GM12878 (cell line): ENCODE measurements around the gene TRANK1. TPM values are rescaled to one million over a fixed set of nuclear protein-coding genes. Genes with fewer than 3 reads are reported as not detected.

ENCODE experiments used
- ATAC-seq: fragments of 200-7000 bp; cut with Tn5 transposase; 3 replicates; pipeline ENCODE4 v1.9.1; 2020; ENCODE audit warnings: mild to moderate bottlenecking, moderate library complexity
- BruUV-seq: library from RNA; stranded (reverse); fragments of 400-500 nt; replicated peaks from 2 replicates; lab custom pipeline; 2021; lab: Mats Ljungman, UMichigan
- CTCF ChIA-PET: fragments of 300-600 bp; sonication (Branson Sonifier 250); formaldehyde crosslinking; extraction: SDS; loops from one replicate; lab custom pipeline; 2021; ENCODE audit warnings: inconsistent platforms; lab: Yijun Ruan, JAX
- POLR2A ChIA-PET: fragments of 350-600 bp; formaldehyde crosslinking; extraction: SDS; loops from one replicate; lab custom pipeline; 2021; ENCODE audit warnings: inconsistent platforms; lab: Charles Lee
- RAD21 ChIA-PET: fragments of 300-600 bp; sonication (Branson Sonifier 250); formaldehyde crosslinking; loops from one replicate; lab custom pipeline; 2023; ENCODE audit warnings: antibody characterized with exemption; ENCODE audit not compliant: unreplicated experiment; lab: Charles Lee
- SMC1A ChIA-PET: fragments of 300-600 bp; sonication (Branson Sonifier 250); formaldehyde crosslinking; loops from one replicate; lab custom pipeline; 2023; ENCODE audit not compliant: unreplicated experiment, uncharacterized antibody; lab: Charles Lee
- DNase-seq: peaks from one replicate; pipeline ENCODE4 v3.0.0-alpha.2; 2011; ENCODE audit warnings: low read depth, low spot score
- FAIRE-seq: peaks from 3 replicates; lab custom pipeline; 2011; peaks lifted over from hg19 to GRCh38; lab: Jason Lieb, UNC
- H2AFZ ChIP-seq: 2 replicates; pipeline ENCODE4 v1.6.0; 2011; ENCODE audit warnings: low read depth, low read length, control low read depth; ENCODE audit not compliant: control insufficient read depth
- H3K27ac ChIP-seq: 2 replicates; pipeline ENCODE4 v1.5.1; 2011; ENCODE audit warnings: control low read depth; ENCODE audit not compliant: control insufficient read depth, insufficient read depth
- H3K27me3 ChIP-seq, 2 experiments: replicated peaks in 1 of 2; 2 replicates each; pipeline versions ENCODE4 v1.6.0 to v1.6.1; 2011; ENCODE audit warnings: low read length in 1 of 2; ENCODE audit not compliant: control insufficient read depth in 2 of 2, insufficient read depth in 2 of 2
- H3K36me3 ChIP-seq, 2 experiments: 2 replicates each; pipeline ENCODE4 v1.5.1; 2011; ENCODE audit warnings: low read length in 1 of 2; ENCODE audit not compliant: control insufficient read depth in 2 of 2, insufficient read depth in 2 of 2
- H3K4me1 ChIP-seq: 2 replicates; pipeline ENCODE4 v1.6.1; 2011; ENCODE audit warnings: mild to moderate bottlenecking, low read length, moderate library complexity, mixed read lengths; ENCODE audit not compliant: control insufficient read depth, insufficient read depth
- H3K4me2 ChIP-seq: 2 replicates; pipeline ENCODE4 v1.6.0; 2011; ENCODE audit warnings: control low read depth; ENCODE audit not compliant: control insufficient read depth, insufficient read depth
- H3K4me3 ChIP-seq: fragments of 200-600 bp; sonication (generic); 2 replicates; pipeline ENCODE4 v1.5.1; 2016
- H3K79me2 ChIP-seq: 2 replicates; pipeline ENCODE4 v1.6.0; 2011; ENCODE audit warnings: low read length; ENCODE audit not compliant: control insufficient read depth, insufficient read depth
- H3K9ac ChIP-seq: 2 replicates; pipeline ENCODE4 v1.8.0; 2011; ENCODE audit warnings: low read length, control low read depth, mixed read lengths; ENCODE audit not compliant: control insufficient read depth, insufficient read depth
- H3K9me3 ChIP-seq: replicated peaks from 3 replicates; pipeline ENCODE4 v1.5.1; 2011; ENCODE audit warnings: mild to moderate bottlenecking, low read length; ENCODE audit not compliant: control insufficient read depth, insufficient read depth
- H4K20me1 ChIP-seq: 2 replicates; pipeline ENCODE4 v1.6.0; 2011; ENCODE audit not compliant: control insufficient read depth, insufficient read depth
- MEF2B ChIP-seq: fragments of 450-650 bp; IDR thresholded peaks from 2 replicates; pipeline ENCODE4 v1.6.1; 2018; ENCODE audit warnings: mild to moderate bottlenecking, moderate library complexity; ENCODE audit not compliant: partially characterized antibody, poor library complexity, severe bottlenecking
- TCF12 ChIP-seq: IDR thresholded peaks from 2 replicates; pipeline ENCODE4 v1.6.1; 2011; ENCODE audit warnings: low read depth, mild to moderate bottlenecking, low read length
- WGBS: methylation state at CpG from one replicate; pipeline ENCODE4 v1.1.6; 2016; ENCODE audit warnings: low lambda C conversion rate; ENCODE audit not compliant: insufficient replicate concordance, insufficient coverage; ENCODE audit errors: missing lambda C conversion rate; 5-methylcytosine and 5-hydroxymethylcytosine counted together
- in situ Hi-C: fragments of 300-500 bp; cut with MboI; formaldehyde crosslinking; loops from 9 replicates; pipeline ENCODE4 v1.14.3; 2018; ENCODE audit warnings: mixed read lengths
- intact Hi-C: fragments of 100-400 bp; cut with micrococcal nuclease; formaldehyde crosslinking; loops from one replicate; pipeline ENCODE4 v1.14.2; 2022; ENCODE audit not compliant: unreplicated experiment
- polyA plus RNA-seq, 11 experiments: library from polyadenylated mRNA; depleted of rRNA in 4 of 11; unstranded in 6 of 11; stranded (reverse) in 5 of 11; fragments of >200 nt; fragmentation: Nextera tagmentation in 4 of 11; fragmentation: Illumina TruSeq in 1 of 11; extraction: Ambion mirVana in 4 of 11; extraction: Trizol in 1 of 11; gene quantifications; 1 replicate in 1 of 11; 2 replicates in 10 of 11; pipeline versions ENCODE4 v1.2.1 to v1.2.3, GENCODE V29; 2011 to 2016; ENCODE audit warnings: inconsistent platforms in 2 of 11, missing spikeins in 2 of 11, low read depth in 1 of 11
- total RNA-seq, 4 experiments: library from RNA; depleted of rRNA in 3 of 4; stranded (reverse); fragments of >200 nt in 3 of 4; fragmentation: Illumina TruSeq in 1 of 4; extraction: Trizol in 1 of 4; gene quantifications; 2 replicates each; pipeline versions ENCODE4 v1.2.1 to v1.2.3, GENCODE V29; 2013 to 2021
- TF ChIP-seq, protein P1 (sequence below): fragments of 450-650 bp; IDR thresholded peaks from 2 replicates; pipeline ENCODE4 v1.6.1; 2016; ENCODE audit warnings: mild to moderate bottlenecking

Gene TRANK1
- total and polyA plus RNA-seq, 10 of the 15 experiments (the other 5 are each of a cell fraction or from before 2014, with no cell fraction given): 0.46 to 8.8 (median 1.1) TPM

DNA sequence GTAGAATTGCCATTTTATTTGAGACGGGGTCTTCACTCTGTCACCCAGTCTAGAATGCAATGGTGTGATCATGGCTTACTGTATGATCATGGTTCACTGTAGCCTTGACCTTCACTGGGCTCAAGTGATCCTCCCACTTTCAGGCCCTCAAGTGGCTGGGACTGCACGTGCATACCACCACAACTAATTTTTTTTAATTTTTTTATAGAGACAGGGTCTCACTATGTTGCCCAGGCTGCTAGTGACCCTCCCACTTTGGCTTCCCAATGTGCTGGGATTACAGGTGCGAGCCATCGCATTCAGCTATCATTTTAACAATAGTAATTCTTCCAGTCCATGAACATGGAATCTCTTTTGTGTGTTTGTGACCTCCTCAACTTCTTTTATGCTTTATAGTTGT is 36.2 kb upstream of the TRANK1 start:
- POLR2A ChIA-PET: interaction anchor here (0.7 kb wide), 1 partner anchor 276 kb away, joined by 5 read pairs; no protein-coding TSS in a partner anchor
- H3K4me3 ChIP-seq: no peak overlapping the region
- BruUV-seq: no TSS peak
- no peaks in the 10 kb centered on the region; the same call in 2 of the 3 replicates for H3K9me3 ChIP-seq
- RAD21 ChIA-PET: no interaction called here
- no peaks in the 10 kb centered on the region for H3K4me1 ChIP-seq
- SMC1A ChIA-PET: interaction anchor here (1.1 to 1.6 kb wide), 2 partner anchors 8 to 15 kb away, joined by 3 read pairs; no protein-coding TSS in a partner anchor
- FAIRE-seq (no peak), DNase-seq (no peak), ATAC-seq (no peak)
- peaks cover 1 to 23% of the 10 kb centered on the region in 2 experiments; a peak in 3 of 4 replicates for H3K36me3 ChIP-seq
- no peak overlapping the region for H3K27ac ChIP-seq
- H2AFZ ChIP-seq: no peak overlapping the region
- 99% methylated on average over 4 of the region's 4 CpGs for WGBS
- no peaks in the 10 kb centered on the region for H3K27me3 ChIP-seq
- TF ChIP-seq, protein P1, sequence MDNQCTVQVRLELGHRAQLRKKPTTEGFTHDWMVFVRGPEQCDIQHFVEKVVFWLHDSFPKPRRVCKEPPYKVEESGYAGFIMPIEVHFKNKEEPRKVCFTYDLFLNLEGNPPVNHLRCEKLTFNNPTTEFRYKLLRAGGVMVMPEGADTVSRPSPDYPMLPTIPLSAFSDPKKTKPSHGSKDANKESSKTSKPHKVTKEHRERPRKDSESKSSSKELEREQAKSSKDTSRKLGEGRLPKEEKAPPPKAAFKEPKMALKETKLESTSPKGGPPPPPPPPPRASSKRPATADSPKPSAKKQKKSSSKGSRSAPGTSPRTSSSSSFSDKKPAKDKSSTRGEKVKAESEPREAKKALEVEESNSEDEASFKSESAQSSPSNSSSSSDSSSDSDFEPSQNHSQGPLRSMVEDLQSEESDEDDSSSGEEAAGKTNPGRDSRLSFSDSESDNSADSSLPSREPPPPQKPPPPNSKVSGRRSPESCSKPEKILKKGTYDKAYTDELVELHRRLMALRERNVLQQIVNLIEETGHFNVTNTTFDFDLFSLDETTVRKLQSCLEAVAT: no peak
- no peak for TF ChIP-seq MEF2B
- no peaks in the 10 kb centered on the region for H4K20me1 ChIP-seq
- no peaks in the 10 kb centered on the region for H3K79me2 ChIP-seq
- intact Hi-C loops (no loop called here), in situ Hi-C loops (no loop called here)
- no peak overlapping the region for H3K4me2 ChIP-seq
- CTCF ChIA-PET: interaction anchor here (1.7 kb wide), 1 partner anchor 9 kb away, joined by 5 read pairs; no protein-coding TSS in a partner anchor
- H3K9ac ChIP-seq: no peak overlapping the region

DNA sequence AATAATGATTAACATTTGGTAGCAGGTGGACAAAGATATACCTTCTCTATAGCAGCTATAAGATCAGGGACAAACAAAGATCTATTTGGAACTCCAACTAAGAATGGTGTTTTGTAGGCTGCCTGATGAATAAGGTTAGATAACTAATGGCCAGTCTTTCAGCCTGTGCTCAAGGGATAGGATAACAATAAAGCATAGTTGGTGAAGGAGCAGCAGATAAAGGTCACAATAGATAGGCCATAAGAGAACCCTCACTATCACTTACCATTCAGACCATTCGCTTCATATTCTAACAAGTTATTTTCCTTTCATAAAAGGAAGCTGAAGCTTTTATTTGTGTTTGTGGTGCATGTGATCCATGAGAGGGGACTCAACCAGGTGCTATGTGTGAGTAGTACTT is 28.3 kb upstream of the TRANK1 start:
- no peaks in the 10 kb centered on the region for H3K36me3 ChIP-seq
- no peak for FAIRE-seq
- TF ChIP-seq TCF12: no peak
- no peak overlapping the region for H2AFZ ChIP-seq
- intact Hi-C loops (no loop called here), in situ Hi-C loops (no loop called here)
- no peaks in the 10 kb centered on the region for H3K79me2 ChIP-seq
- ChIA-PET SMC1A (interaction anchor here (0.6 to 5.1 kb wide), 5 partner anchors 10 to 241 kb away, joined by 3 to 34 read pairs (median 5); no protein-coding TSS in a partner anchor), POLR2A (interaction anchor here (0.7 to 1.2 kb wide), 2 partner anchors 11 to 16 kb away, joined by 3 read pairs; no protein-coding TSS in a partner anchor), CTCF (interaction anchor here (1.1 to 3.0 kb wide), 3 partner anchors 15 to 245 kb away, joined by 3 to 14 read pairs (median 3); no protein-coding TSS in a partner anchor), RAD21 (no interaction called here)
- H3K9ac ChIP-seq: no peak overlapping the region
- ATAC-seq: no peak
- no peak overlapping the region for H3K4me3 ChIP-seq
- 100% methylated on average over 1 of the region's 1 CpG for WGBS
- H3K27ac ChIP-seq: no peak overlapping the region
- peaks cover 9% of the 10 kb centered on the region for H3K4me1 ChIP-seq
- no TSS peak for BruUV-seq
- H3K9me3 ChIP-seq: no peaks in the 10 kb centered on the region
- no peak overlapping the region for H3K4me2 ChIP-seq
- no peaks in the 10 kb centered on the region for H3K27me3 ChIP-seq
- H4K20me1 ChIP-seq: no peaks in the 10 kb centered on the region
- DNase-seq: no peak
